Fibroblast of skin of back (primary cell): Measurements from ENCODE around the gene ALG14.
A peak's percentile ranks its signal among the peaks of the same experiment; 100 is the strongest.
"Not testable (repeated sequence)": the region's sequence is repeated elsewhere in the genome, so short reads cannot be mapped to it uniquely, and the experiment has no call there.

Source experiments
- DNase-seq: peaks from one replicate; pipeline ENCODE4 v3.0.0-alpha.2; 2013

Gene ALG14

DNA sequence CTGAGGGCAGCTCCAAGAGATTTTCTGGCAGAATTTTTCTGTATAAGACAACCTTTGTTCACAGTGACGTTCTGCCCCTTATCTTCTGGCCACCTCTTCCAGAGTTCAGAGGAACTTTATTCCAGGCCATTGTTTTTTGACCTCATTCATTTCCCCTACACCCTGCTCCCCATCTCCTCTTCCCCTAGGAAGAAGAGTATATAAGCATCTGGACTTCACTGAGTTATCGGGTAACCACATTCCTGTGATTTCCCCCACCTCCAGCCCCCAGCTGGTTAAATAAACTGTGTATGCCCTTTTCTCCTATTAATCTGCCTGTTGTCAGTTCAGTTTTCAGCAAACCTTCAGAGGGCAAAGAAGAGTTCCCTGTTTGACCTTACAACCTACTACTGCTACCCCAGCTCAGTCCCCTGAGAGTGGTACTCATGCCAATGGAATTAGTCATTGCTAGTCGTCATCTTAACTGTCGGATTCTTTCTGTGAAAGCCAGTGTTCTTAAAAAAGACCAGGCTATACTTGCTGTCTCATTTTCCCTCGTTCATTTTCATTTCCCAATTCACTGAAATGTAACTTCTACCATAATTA is 14.3 kb upstream of the ALG14 start:
- peak; percentile 97 for DNase-seq

DNA sequence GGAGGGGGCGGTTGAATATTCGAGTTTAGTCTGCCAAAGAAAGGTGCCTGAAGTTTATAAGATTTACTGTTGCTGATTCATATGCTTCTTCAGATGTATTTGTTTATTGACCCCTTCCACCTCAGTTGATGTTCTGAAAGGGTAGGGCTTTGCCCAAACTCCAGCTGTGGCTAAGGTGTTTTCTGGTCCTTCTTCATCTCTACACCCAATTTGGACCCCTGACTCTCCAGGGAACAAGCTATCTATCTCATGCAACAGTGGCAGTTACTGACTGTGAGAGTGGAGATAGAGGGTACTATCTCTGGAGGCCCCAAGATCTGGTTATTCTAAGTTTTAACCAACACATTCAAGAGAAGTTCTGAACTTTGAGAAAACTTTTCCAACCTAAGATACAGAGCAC is 12.6 kb upstream of the ALG14 start:
- no peak for DNase-seq

- peak; percentile 47 for DNase-seq
These were observed 11.8 kb upstream of the ALG14 start for GRCh38 chr1:95084317-95085176.

GRCh38 chr1:95080879-95081278 is 8.1 kb upstream of the ALG14 start:
- DNase-seq = no peak

DNA sequence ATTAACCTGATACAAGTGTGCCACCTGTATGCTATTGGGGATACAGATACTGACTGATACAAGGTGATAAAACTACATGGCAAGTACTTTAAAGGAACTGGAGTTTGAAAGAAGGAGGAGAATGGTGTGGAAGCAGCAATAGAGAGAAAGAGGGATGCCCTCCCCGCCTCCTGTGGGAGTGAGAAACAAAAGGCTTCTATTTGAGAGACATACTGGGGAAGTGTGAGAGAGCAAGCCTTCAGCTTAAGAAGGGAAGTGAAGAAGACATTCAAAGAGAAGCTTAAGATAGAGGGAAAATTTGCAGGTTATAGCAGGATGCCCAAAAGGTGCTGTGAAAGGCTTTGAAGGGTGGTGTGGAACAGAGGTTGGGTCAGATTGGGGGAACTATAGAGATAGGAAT is 7.7 kb upstream of the ALG14 start:
- no peak for DNase-seq

GRCh38 chr1:95076034-95076433 is 3.3 kb upstream of the ALG14 start:
- no peak for DNase-seq

GRCh38 chr1:95073446-95073845 is 695 bp upstream of the ALG14 start:
- no peak for DNase-seq

- no peak for DNase-seq
These were observed 634 bp downstream of the ALG14 start for GRCh38 chr1:95072117-95072516.

DNA sequence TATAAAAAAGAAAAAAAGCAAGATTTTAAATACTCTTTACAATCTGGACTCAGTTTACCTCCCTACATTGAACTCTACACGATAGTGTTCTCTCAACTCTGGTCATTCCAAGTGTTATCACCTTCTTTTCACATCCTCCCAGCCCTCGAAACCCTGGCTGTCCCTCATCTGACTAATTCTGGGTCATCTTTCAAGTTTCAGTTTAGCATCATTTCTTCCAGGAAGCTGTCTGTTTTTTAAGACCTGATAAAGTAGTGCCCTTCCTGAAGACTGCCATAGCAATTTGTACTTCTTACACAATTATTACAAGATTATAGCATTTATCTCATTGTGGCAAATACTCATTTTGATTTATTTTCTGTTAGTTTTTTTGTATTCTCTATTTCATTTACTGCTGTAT is 1.2 kb downstream of the ALG14 start:
- DNase-seq = no peak

- no peak for DNase-seq
These were observed 3.0 kb downstream of the ALG14 start for GRCh38 chr1:95069710-95070093.

GRCh38 chr1:95068956-95069709 is 3.6 kb downstream of the ALG14 start:
- no peak for DNase-seq

- DNase-seq = no peak
These were observed 5.2 kb downstream of the ALG14 start for GRCh38 chr1:95067568-95067967.

DNA sequence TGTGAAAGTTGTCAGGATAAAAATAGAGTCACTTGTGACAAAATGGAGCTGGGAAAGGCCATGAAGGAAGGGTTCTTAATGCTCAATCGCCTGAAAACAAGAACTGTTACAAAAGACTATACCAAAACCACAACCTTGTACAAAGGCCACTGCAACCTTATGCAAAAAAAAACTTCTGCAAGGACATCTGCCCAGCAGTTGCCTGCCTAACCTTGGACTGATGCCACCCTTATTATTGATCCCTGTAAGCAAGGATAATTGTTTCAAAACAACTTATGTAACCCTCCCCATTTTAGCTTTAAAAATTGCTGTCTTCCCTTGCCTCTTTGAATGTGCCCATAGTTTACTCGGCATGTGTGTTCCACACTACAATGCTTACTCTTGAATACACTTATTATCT is 5.7 kb downstream of the ALG14 start:
- no peak for DNase-seq

DNA sequence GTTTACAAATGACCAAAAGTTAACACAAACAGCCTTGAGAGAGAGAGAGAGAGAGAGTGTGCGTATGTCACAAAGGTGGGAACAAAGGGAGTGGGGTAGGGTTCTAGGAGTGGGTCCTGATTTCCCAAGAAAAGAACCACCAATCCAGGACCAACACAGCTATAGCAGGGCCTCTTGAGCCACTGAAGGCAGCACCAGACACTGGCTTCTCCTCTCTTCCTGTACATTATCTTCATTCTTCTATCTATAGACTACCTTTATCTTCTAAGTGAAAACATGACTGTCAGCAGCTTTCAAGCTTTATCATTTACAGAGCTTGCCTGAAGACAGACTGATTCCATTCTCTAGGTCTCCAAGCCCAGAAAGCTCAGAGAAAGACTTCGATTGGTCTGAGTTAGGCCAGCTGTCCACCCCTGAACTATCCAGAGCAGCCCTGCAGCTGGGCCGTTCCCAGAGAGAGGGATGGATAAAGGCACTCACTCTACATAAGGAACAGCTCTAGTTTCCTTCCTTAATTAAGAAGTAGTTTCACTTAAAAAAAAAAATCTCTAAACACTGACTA is 11.2 kb downstream of the ALG14 start:
- no peak for DNase-seq

DNA sequence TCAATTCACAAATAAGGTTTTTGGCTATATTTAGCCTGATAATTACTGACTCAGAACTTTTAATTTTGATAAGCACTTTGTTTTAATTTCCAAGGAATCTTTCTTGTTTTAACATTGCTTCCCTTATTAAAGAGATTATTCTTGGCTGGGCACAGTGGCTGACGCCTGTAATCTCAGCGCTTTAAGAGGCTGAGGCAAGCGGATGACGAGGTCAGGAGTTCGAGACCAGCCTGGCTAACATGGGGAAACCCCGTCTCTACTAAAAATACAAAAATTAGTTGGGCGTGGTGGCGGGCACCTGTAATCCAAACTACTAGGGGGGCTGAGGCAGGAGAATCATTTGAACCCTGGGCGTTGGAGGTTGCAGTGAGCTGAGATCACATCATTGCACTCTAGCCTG is 13.8 kb downstream of the ALG14 start:
- DNase-seq = peak; percentile 47

DNA sequence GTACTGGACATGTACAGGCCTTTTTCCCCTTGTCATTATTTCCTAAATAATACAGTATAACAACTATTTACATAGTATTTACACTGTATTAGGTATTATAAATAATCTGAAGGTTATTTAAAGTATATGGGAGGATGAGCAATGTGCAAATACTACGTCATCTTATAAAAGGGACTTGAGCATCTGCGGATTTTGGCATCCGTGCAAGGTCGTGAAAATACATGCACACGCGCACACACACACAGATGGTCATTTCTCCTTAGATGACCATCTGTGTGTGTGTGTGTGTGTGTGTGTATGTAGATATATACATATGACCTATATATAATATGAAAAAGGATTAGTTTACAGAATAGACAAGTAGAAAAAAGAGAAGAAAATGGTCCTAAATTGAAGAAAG is 15.4 kb downstream of the ALG14 start:
- DNase-seq = no peak

DNA sequence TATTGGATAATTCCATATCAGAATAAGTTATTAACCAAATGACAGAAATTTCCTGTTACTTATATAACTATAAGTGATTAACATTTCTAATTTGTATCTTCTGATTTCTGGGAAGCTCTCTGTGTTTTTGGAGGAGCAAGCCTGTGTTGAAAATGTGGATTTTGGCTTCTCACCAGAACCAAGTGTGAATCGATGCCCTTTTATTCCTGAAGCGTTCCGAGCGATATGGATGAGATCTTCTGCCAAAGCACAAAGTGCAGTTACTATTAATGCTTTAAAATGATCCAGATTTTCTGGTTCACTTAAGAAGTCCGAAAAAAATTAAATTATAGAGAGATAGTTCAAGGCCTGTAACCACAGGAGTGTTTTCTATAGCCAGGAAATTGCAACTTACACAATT is 22.8 kb downstream of the ALG14 start:
- DNase-seq = no peak

DNA sequence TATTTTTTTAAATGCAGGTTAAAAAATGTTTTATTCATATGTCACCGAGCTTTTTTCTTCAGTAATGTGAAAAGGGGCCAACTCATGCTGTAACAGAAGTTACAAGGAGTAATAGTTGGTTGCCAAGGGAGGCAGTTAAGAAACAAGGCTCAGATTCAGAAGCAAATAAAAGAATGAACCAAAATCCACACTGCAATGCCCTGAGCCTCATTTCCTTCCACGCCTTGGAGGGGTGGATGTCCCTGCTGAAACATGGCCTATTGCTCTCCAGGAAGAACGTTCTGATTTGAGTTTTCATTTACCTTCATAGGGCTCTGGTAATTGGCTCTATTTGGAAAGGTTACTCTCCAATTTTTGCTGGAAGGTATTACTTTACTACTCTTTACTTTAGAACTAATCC is 24.4 kb downstream of the ALG14 start:
- DNase-seq = no peak

- DNase-seq = not testable (repeated sequence)
These were observed 25.1 kb downstream of the ALG14 start for GRCh38 chr1:95047624-95048023.

- no peak for DNase-seq
These were observed 26.4 kb downstream of the ALG14 start for GRCh38 chr1:95046359-95046758.

- peak; percentile 82 for DNase-seq
These were observed 29.4 kb downstream of the ALG14 start for GRCh38 chr1:95043141-95043980.

DNA sequence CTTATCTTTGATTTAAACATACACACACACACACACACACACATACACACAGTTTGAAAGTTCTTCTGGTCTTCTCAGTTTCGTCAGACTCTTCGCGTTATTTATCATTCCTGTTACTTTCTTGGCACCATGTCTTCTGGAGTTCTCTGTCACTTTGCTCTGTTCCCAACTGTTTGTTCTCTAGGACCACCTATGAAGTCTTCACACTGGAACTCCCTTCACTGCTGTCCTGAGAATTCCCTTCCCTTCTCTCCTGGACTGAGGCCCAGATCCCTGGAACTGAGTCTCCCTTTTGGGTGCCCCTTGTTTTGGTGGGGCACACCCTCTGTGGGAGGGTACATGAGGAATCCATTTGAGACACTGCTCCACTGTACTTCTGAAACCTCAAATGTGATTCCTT is 30.5 kb downstream of the ALG14 start:
- DNase-seq = no peak
